Nephron progenitor cell (in vitro differentiated cells): Measurements from ENCODE around the gene HNRNPR.

Experiments
- DNase-seq: peaks from one replicate; pipeline ENCODE4 v3.0.0; 2021
- H3K27ac Mint-ChIP-seq: 2 replicates; pipeline ENCODE4 v1.8.0; 2021; ENCODE audit warnings: mild to moderate bottlenecking, moderate library complexity, mixed read lengths
- H3K27me3 Mint-ChIP-seq: 2 replicates; pipeline ENCODE4 v1.8.0; 2021; ENCODE audit warnings: mild to moderate bottlenecking, low read depth, mixed read lengths; ENCODE audit not compliant: poor library complexity
- H3K36me3 Mint-ChIP-seq: 2 replicates; pipeline ENCODE4 v1.8.0; 2021; ENCODE audit warnings: low read depth, mixed read lengths
- H3K4me1 Mint-ChIP-seq: 2 replicates; pipeline ENCODE4 v1.8.0; 2021; ENCODE audit warnings: mixed read lengths
- H3K4me3 Mint-ChIP-seq: 2 replicates; pipeline ENCODE4 v1.8.0; 2021; ENCODE audit warnings: mild to moderate bottlenecking, moderate library complexity, mixed read lengths
- H3K9me3 Mint-ChIP-seq: 2 replicates; pipeline ENCODE4 v1.8.0; 2021; ENCODE audit warnings: mild to moderate bottlenecking, moderate library complexity, mixed read lengths
- TF ChIP-seq, protein P1 (sequence below): fragments of 200-600 bp; sonication (generic); IDR thresholded peaks from 2 replicates; pipeline ENCODE4 v1.5.0; 2021; ENCODE audit warnings: antibody characterized with exemption

The HNRNPR gene

DNA sequence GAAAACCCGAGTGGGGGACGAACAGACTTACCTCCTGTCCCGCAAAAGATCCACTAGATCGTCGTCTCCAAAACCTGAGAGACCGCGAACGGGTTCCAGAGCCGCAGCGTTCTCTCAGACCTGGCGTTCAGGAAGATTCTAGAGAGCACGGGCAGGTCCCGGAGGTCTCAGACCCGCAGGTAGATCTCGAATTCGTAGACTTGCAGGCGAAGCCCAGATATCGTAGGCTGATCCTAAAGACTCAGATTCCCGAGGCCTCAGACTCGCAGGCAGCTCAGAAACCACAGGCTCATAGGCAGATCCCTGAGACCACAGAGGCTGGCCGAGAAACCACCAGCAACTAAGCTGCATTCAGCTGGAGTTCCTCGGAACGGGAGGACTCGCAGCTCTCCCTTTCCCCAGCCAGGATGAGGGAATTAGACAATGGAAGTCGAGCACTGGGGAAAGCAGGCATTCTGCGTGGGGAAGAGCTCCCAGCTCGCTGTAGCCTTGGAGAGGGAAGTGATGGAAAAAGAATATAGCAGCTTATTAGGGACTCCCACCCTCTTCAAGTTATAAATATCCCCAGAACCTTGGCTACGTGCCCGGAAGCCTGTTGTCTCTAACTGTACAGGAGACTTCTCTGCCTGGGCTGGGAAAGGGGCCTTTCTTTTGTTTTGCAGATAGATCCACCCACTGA is 25.4 kb upstream of the HNRNPR start, which contains the start of gene ZNF436:
Gene ZNF436, minus strand, starts transcription at position 502 of the 679 bp plus-strand sequence. CDS start 1,831 bp downstream, outside the sequence.
- Mint-ChIP-seq H3K4me1 (peaks cover 65% of the 10 kb centered on the region), H3K27ac (peak within 1 kb of the TSS; percentile 100), H3K4me3 (peak within 1 kb of the TSS; percentile 96), H3K36me3 (peaks cover 46% of the 10 kb centered on the region), H3K27me3 (peaks cover 9% of the 10 kb centered on the region), H3K9me3 (peaks cover 34% of the 10 kb centered on the region)
- DNase-seq: peak; percentile 26
- TF ChIP-seq, protein P1, sequence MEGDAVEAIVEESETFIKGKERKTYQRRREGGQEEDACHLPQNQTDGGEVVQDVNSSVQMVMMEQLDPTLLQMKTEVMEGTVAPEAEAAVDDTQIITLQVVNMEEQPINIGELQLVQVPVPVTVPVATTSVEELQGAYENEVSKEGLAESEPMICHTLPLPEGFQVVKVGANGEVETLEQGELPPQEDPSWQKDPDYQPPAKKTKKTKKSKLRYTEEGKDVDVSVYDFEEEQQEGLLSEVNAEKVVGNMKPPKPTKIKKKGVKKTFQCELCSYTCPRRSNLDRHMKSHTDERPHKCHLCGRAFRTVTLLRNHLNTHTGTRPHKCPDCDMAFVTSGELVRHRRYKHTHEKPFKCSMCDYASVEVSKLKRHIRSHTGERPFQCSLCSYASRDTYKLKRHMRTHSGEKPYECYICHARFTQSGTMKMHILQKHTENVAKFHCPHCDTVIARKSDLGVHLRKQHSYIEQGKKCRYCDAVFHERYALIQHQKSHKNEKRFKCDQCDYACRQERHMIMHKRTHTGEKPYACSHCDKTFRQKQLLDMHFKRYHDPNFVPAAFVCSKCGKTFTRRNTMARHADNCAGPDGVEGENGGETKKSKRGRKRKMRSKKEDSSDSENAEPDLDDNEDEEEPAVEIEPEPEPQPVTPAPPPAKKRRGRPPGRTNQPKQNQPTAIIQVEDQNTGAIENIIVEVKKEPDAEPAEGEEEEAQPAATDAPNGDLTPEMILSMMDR: no peak

- peak; percentile 91 for DNase-seq
- Mint-ChIP-seq H3K4me3 (peak overlapping the region; percentile 96), H3K9me3 (peaks cover 41% of the 10 kb centered on the region), H3K27ac (peak overlapping the region; percentile 100), H3K4me1 (peaks cover 58% of the 10 kb centered on the region), H3K27me3 (peaks cover 9% of the 10 kb centered on the region), H3K36me3 (peaks cover 49% of the 10 kb centered on the region)
- TF ChIP-seq, protein P1: peak; percentile 10
Observed at GRCh38 chr1:23368562-23369334, 24.7 kb upstream of the HNRNPR start.

- H3K4me3 Mint-ChIP-seq: peak overlapping the region; percentile 96
- peak; percentile 97 for DNase-seq
- H3K27ac Mint-ChIP-seq: peak overlapping the region; percentile 100
- peaks cover 49% of the 10 kb centered on the region for H3K9me3 Mint-ChIP-seq
- peaks cover 50% of the 10 kb centered on the region for H3K4me1 Mint-ChIP-seq
- peaks cover 6% of the 10 kb centered on the region for H3K27me3 Mint-ChIP-seq
- TF ChIP-seq, protein P1: no peak
- H3K36me3 Mint-ChIP-seq: peaks cover 56% of the 10 kb centered on the region
Observed at GRCh38 chr1:23367791-23368561, 23.9 kb upstream of the HNRNPR start.

DNA sequence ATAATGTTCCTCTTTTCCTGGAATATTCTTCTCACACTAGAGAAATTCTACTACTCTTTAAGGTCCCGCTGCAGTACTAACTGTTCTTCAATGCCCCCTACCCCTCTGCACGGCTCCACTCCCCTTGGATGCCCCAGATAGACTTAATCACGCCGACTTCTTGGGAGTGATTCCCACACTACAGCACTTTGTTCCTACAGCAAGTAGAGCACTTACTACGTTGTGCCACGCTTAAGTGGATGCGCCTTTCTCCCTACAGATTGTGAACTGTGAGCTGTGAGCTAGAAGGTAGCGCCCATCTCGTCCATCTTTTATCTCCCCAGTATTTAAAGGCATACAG is 23.3 kb upstream of the HNRNPR start:
- peaks cover 45% of the 10 kb centered on the region for H3K4me1 Mint-ChIP-seq
- peaks cover 60% of the 10 kb centered on the region for H3K36me3 Mint-ChIP-seq
- peak overlapping the region; percentile 96 for H3K4me3 Mint-ChIP-seq
- peak overlapping the region; percentile 94 for H3K27ac Mint-ChIP-seq
- peaks cover 54% of the 10 kb centered on the region for H3K9me3 Mint-ChIP-seq
- H3K27me3 Mint-ChIP-seq: peaks cover 10% of the 10 kb centered on the region
- no peak for DNase-seq
- TF ChIP-seq, protein P1: no peak

DNA sequence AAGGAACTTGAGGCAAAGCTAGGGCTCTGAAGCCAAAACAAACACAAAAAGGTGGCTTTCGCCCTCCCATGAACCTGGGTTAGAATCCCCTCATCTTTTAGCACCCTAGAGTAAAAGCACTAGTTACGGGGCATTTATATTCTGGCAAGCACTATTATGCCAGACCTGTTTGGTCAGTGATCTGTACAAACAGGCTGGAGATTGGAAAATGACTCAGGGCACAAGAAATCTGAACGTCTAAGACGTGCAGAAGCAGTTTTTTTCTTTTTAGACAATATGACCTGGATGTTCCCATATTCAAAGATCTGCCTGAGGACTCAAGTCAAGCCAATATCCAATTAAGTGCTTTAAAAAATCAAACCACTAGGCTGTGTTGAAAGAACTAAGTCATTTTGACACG is 22.5 kb upstream of the HNRNPR start:
- Mint-ChIP-seq H3K4me1 (peaks cover 37% of the 10 kb centered on the region), H3K27ac (no peak overlapping the region), H3K9me3 (peaks cover 62% of the 10 kb centered on the region), H3K36me3 (peaks cover 60% of the 10 kb centered on the region), H3K27me3 (peaks cover 12% of the 10 kb centered on the region), H3K4me3 (peak overlapping the region; percentile 96)
- DNase-seq: no peak
- TF ChIP-seq, protein P1: no peak
